Panc1 (cell line): ENCODE results near the gene ADAP2. TPM values are rescaled to one million over a fixed set of nuclear protein-coding genes. Genes with fewer than 3 reads are reported as not detected.

Experiments
- ATAC-seq: fragments of 200-7000 bp; cut with Tn5 transposase; 2 replicates; pipeline ENCODE4 v1.9.1; 2020; ENCODE audit warnings: mild to moderate bottlenecking, moderate library complexity
- BruUV-seq: library from RNA; stranded (reverse); fragments of 400-500 nt; replicated peaks from 2 replicates; lab custom pipeline; 2021; lab: Mats Ljungman, UMichigan
- CTCF ChIA-PET: fragments of 300-600 bp; sonication (Branson Sonifier 250); formaldehyde crosslinking; loops from one replicate; lab custom pipeline; 2022; ENCODE audit warnings: antibody characterized with exemption; lab: Charles Lee
- POLR2A ChIA-PET: fragments of 300-600 bp; sonication (Branson Sonifier 250); formaldehyde crosslinking; loops from one replicate; lab custom pipeline; 2022; ENCODE audit warnings: antibody characterized with exemption; lab: Charles Lee
- DNase-seq: peaks from one replicate; pipeline ENCODE4 v3.0.0-alpha.2; 2010; ENCODE audit warnings: low read depth, low spot score
- H3K27ac ChIP-seq: 2 replicates; pipeline ENCODE4 v1.5.1; 2011; ENCODE audit warnings: mild to moderate bottlenecking, low read length, inconsistent platforms
- H3K27me3 ChIP-seq: fragments of 200-500 bp; sonication (Bioruptor generic); 2 replicates; pipeline ENCODE4 v1.6.0; 2014; ENCODE audit warnings: low read length, inconsistent platforms; ENCODE audit not compliant: control insufficient read depth, insufficient read depth
- H3K36me3 ChIP-seq: fragments of 200-500 bp; sonication (Bioruptor generic); 2 replicates; pipeline ENCODE4 v1.5.1; 2014; ENCODE audit warnings: inconsistent platforms, mild to moderate bottlenecking, low read length, moderate library complexity; ENCODE audit not compliant: control insufficient read depth, insufficient read depth
- H3K4me1 ChIP-seq: 2 replicates; pipeline ENCODE4 v1.5.1; 2011; ENCODE audit warnings: inconsistent platforms, mild to moderate bottlenecking, low read length, moderate library complexity; ENCODE audit not compliant: control insufficient read depth, insufficient read depth
- H3K4me3 ChIP-seq, 2 experiments: 2 replicates each; pipeline ENCODE4 v1.5.1; 2011 to 2012; ENCODE audit warnings: low read depth in 2 of 2, low read length in 2 of 2, mild to moderate bottlenecking in 2 of 2, inconsistent platforms in 1 of 2, moderate library complexity in 1 of 2
- H3K9me3 ChIP-seq: fragments of 200-500 bp; sonication (Bioruptor generic); 2 replicates; pipeline ENCODE4 v1.5.1; 2014; ENCODE audit warnings: low read depth, mild to moderate bottlenecking, inconsistent platforms, low read length, moderate library complexity; ENCODE audit not compliant: control insufficient read depth, insufficient read depth
- CTCF ChIP-seq: fragments of 450-650 bp; IDR thresholded peaks from 2 replicates; pipeline ENCODE4 v1.5.1; 2017; ENCODE audit warnings: mild to moderate bottlenecking
- POLR2AphosphoS5 ChIP-seq: IDR thresholded peaks from 2 replicates; pipeline ENCODE4 v1.6.1; 2012; ENCODE audit warnings: mild to moderate bottlenecking, low read depth, low read length, moderate library complexity
- REST ChIP-seq, 2 experiments: IDR thresholded peaks; 2 replicates each; pipeline ENCODE4 v1.6.1; 2011 to 2012; ENCODE audit warnings: low read depth in 2 of 2, control low read depth in 1 of 2, low read length in 1 of 2, mild to moderate bottlenecking in 1 of 2, moderate library complexity in 1 of 2; ENCODE audit not compliant: insufficient read depth in 1 of 2
- SIN3A ChIP-seq: IDR thresholded peaks from 2 replicates; pipeline ENCODE4 v1.6.1; 2012; ENCODE audit warnings: low read depth, mild to moderate bottlenecking, low read length, moderate library complexity, borderline replicate concordance; ENCODE audit not compliant: insufficient read depth
- TCF7L2 ChIP-seq: IDR thresholded peaks from 2 replicates; pipeline ENCODE4 v1.6.1; 2011; ENCODE audit warnings: mild to moderate bottlenecking, low read depth, low read length, inconsistent platforms
- in situ Hi-C: cut with HindIII; loops from 2 replicates; pipeline ENCODE4 v1.10.0; 2016; ENCODE audit warnings: low sequenced_read_pairs, low pct_unique_long_range_greater_than_20kb
- intact Hi-C: fragments of 100-400 bp; cut with micrococcal nuclease; formaldehyde crosslinking; loops from one replicate; pipeline ENCODE4 v1.10.0; 2022; ENCODE audit not compliant: unreplicated experiment
- total RNA-seq: library from RNA; stranded (reverse); gene quantifications from one replicate; pipeline ENCODE4 v1.2.1, GENCODE V29; 2021; ENCODE audit not compliant: unreplicated experiment

The ADAP2 gene
- total RNA-seq, 1 experiment from 2014 or later: 2.4 TPM

- Histone ChIP-seq H3K27me3 (peaks cover 9% of the 10 kb centered on the region), H3K9me3 (no peaks in the 10 kb centered on the region), H3K27ac (no peak overlapping the region), H3K36me3 (no peaks in the 10 kb centered on the region), H3K4me3 (peak overlapping the region; percentile 43 to 53), H3K4me1 (peaks cover 5% of the 10 kb centered on the region; the same call in 1 of the 2 replicates)
- no peak for TF ChIP-seq SIN3A
- no peak for TF ChIP-seq TCF7L2
- no TSS peak for BruUV-seq
- peak; percentile 59 for ATAC-seq
- POLR2A ChIA-PET: interaction anchor here (0.6 to 1.0 kb wide), 2 partner anchors 10 to 393 kb away, joined by 3 to 6 read pairs; no protein-coding TSS in a partner anchor
- intact Hi-C loops (no loop called here), in situ Hi-C loops (no loop called here)
- CTCF ChIA-PET: interaction anchor here (0.6 kb wide), 1 partner anchor 288 kb away, joined by 3 read pairs; no protein-coding TSS in a partner anchor
- no peak for DNase-seq
Observed at GRCh38 chr17:30922235-30923030, 688 bp downstream of the ADAP2 start.

- intact Hi-C loops (no loop called here), in situ Hi-C loops (no loop called here)
- DNase-seq (no peak), ATAC-seq (peak; percentile 5; the same call in 1 of the 2 replicates)
- CTCF ChIA-PET: interaction anchor here (0.7 kb wide), 1 partner anchor 45 kb away, joined by 4 read pairs; no protein-coding TSS in a partner anchor
- BruUV-seq: no TSS peak
- H3K27me3 ChIP-seq: peaks cover 9% of the 10 kb centered on the region
- peaks cover 5% of the 10 kb centered on the region; the same call in 1 of the 2 replicates for H3K4me1 ChIP-seq
- no peaks in the 10 kb centered on the region for H3K9me3 ChIP-seq
- TF ChIP-seq REST (IDR thresholded peaks at IDR 0.05; ENCODE audit: insufficient read depth in 1 of 2, low read depth in 2 of 2, low read length in 1 of 2): no peak
- TF ChIP-seq TCF7L2: no peak
- no peak overlapping the region for H3K27ac ChIP-seq
- POLR2A ChIA-PET: no interaction called here
- H3K4me3 ChIP-seq: no peak overlapping the region
- no peaks in the 10 kb centered on the region for H3K36me3 ChIP-seq
Observed at GRCh38 chr17:30924341-30924740, 2.6 kb downstream of the ADAP2 start.

DNA sequence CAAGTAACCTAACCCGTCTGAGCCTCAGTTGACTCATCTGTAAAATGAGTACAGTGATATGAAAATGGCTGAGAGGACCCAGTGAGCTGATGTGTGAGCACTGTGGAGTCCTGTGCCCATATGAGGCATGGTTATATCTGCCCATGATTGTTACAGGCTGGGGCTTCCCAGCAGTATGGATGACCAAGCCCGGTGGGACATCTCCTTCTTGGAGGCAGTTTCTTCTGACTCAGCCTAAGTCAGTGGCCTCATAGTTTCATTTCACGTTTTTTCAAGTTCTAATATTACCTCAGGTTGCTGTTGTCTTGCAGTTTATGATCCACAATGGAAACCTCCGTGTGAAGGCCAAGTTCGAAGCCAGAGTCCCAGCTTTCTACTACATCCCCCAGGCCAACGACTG, 4.8 kb downstream of the ADAP2 start:
- POLR2A ChIA-PET: no interaction called here
- TF ChIP-seq POLR2AphosphoS5 (no peak), REST (IDR thresholded peaks at IDR 0.05; ENCODE audit: insufficient read depth in 1 of 2, low read depth in 2 of 2, low read length in 1 of 2) (no peak), SIN3A (no peak), CTCF (no peak), TCF7L2 (no peak)
- CTCF ChIA-PET: interaction anchor here (0.5 kb wide), 1 partner anchor 630 kb away, joined by 6 read pairs; no protein-coding TSS in a partner anchor

More for the DNA sequence above, 4.8 kb downstream of the ADAP2 start:
- Histone ChIP-seq H3K27me3 (peaks cover 2% of the 10 kb centered on the region; the same call in 1 of the 2 replicates), H3K4me3 (no peak overlapping the region), H3K9me3 (no peaks in the 10 kb centered on the region), H3K4me1 (peaks cover 1% of the 10 kb centered on the region; the same call in 1 of the 2 replicates), H3K27ac (no peak overlapping the region), H3K36me3 (no peaks in the 10 kb centered on the region)
- DNase-seq (no peak), ATAC-seq (no peak)
- in situ Hi-C loops: no loop called here
- no TSS peak for BruUV-seq
- intact Hi-C loops: no loop called here
